ENCODE results near the gene LMBRD1. TPM values are rescaled to one million over a fixed set of nuclear protein-coding genes. Genes with fewer than 3 reads are reported as not detected.

LMBRD1 gene
- total and polyA plus RNA-seq, 2 of the 4 experiments (the other 2 are of a cell fraction) = 3.9 to 8.7 TPM

- Histone ChIP-seq H3K4me2 (ENCODE audit: low read depth, low read length) (no peak overlapping the region), H3K4ac (ENCODE audit: low read depth, low read length) (no peak overlapping the region), H3K9me3 (ENCODE audit: control insufficient read depth, insufficient read depth, low read length) (no peaks in the 10 kb centered on the region), H3K18ac (ENCODE audit: low read depth, low read length) (no peak overlapping the region), H3K79me1 (ENCODE audit: low read depth in 1 of 2, low read length in 2 of 2) (no peaks in the 10 kb centered on the region), H3K27me3 (ENCODE audit: control insufficient read depth, insufficient read depth, low read length) (no peaks in the 10 kb centered on the region), H3K9me1 (ENCODE audit: insufficient read depth, low read length) (no peaks in the 10 kb centered on the region), H3K23ac (ENCODE audit: low read depth, low read length) (no peak overlapping the region), H2AK9ac (replicated peaks; ENCODE audit: low read depth, low read length, poor library complexity) (no peak overlapping the region), H3K56ac (ENCODE audit: extremely low read depth, insufficient read depth, low read length) (no peak overlapping the region), H2BK5ac (ENCODE audit: low read depth, low read length, poor library complexity, severe bottlenecking) (no peak overlapping the region), H3K14ac (replicated peaks; ENCODE audit: low read depth, low read length) (no peak overlapping the region), H4K91ac (ENCODE audit: insufficient read depth, low read depth, low read length) (no peak overlapping the region), H4K5ac (ENCODE audit: low read depth, low read length) (no peak overlapping the region), H3K36me3 (ENCODE audit: control insufficient read depth, insufficient read depth, low read length) (no peaks in the 10 kb centered on the region), H2BK15ac (ENCODE audit: low read depth, low read length) (no peak overlapping the region), H2AFZ (replicated peaks; ENCODE audit: low read length, poor library complexity) (no peak overlapping the region), H2BK20ac (ENCODE audit: low read depth, low read length) (no peak overlapping the region), H4K8ac (ENCODE audit: low read depth in 2 of 2, low read length in 2 of 2) (no peak overlapping the region), H3K4me1 (ENCODE audit: control insufficient read depth, insufficient read depth, low read length) (no peaks in the 10 kb centered on the region), H3K4me3 (ENCODE audit: insufficient read depth, low read depth, low read length) (no peak overlapping the region), H3K9ac (ENCODE audit: low read depth, low read length) (no peak overlapping the region), H4K20me1 (ENCODE audit: insufficient read depth, low read length) (no peaks in the 10 kb centered on the region), H2BK120ac (ENCODE audit: low read depth, low read length) (no peak overlapping the region), H2AK5ac (ENCODE audit: low read depth, low read length) (no peak overlapping the region), H3K27ac (ENCODE audit: insufficient read depth, low read length) (no peak overlapping the region)
- no peak for DNase-seq
- ChIA-PET CTCF (no interaction called here), POLR2A (ENCODE audit: unreplicated experiment) (no interaction called here)
- dilution Hi-C loops (cut with HindIII; ENCODE audit: low sequenced_read_pairs, unreplicated experiment) = no loop called here
- no TSS peak for BruUV-seq (replicated peaks)
- TF ChIP-seq SMC3 (IDR thresholded peaks at IDR 0.05; ENCODE audit: low read depth, low read length) = no peak
- no peak for TF ChIP-seq NFE2L2 (IDR thresholded peaks at IDR 0.05; ENCODE audit: low read depth, low read length)
- intact Hi-C loops (cut with micrococcal nuclease) = no loop called here
- no peak for ATAC-seq (ENCODE audit: low read depth)
- in situ Hi-C loops (cut with MboI; ENCODE audit: low sequenced_read_pairs) = loop anchor here (25.0 kb wide), 1 partner anchor 270 kb away; no protein-coding TSS in a partner anchor
- WGBS, 2 experiments (ENCODE audit: extremely low coverage in 2 of 2, insufficient read length in 1 of 2) = no CpG with 5 or more reads among the region's 1 CpG
Measured at GRCh38 chr6:69841862-69842261, 45.1 kb upstream of the LMBRD1 start.
